Measurements from ENCODE around the gene THAP10. TPM values are rescaled to one million over a fixed set of nuclear protein-coding genes. Genes with fewer than 3 reads are reported as not detected.

The THAP10 gene
- total and polyA plus RNA-seq, 9 of the 15 experiments (the other 6 are each of a cell fraction or from before 2014, with no cell fraction given), result 0.04 to 0.28 (median 0.09) TPM; not detected in 3

DNA sequence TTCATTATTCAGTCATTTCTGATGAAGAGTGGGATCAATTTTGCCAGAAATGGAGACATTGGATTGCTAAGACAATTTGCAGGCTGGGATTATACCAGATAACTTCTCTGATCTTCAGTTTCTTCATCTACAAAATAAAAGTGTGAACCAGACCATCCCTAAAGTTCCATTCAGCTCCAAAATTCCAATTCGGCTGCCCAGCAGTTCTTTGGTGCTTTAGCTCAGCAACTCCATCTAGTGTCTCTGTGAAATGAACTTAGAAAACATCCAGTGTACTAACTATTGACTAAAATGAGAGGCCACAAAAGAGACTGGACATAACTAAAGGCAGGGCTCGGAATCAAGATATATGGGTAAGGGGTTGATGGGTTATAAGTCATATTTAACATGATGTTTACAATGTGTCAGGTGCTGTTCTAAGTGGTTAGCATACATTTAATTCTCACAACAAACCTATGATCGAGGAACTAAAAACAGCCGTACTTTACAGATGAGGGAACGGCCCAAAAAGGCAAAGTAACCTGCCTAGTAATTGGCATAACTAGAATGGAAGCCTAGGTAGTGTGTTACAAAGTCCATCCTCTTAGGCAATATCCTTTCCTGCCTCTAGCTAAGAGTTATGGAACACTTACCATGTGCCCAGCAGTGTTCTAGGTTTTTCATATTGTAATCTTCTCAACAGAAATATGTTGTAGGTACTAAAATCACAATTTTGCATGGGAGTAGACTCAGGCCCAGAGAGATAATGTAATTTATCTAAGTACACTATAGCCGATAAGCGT is 17.0 kb downstream of the THAP10 start (continued):
- TF ChIP-seq, protein P1, sequence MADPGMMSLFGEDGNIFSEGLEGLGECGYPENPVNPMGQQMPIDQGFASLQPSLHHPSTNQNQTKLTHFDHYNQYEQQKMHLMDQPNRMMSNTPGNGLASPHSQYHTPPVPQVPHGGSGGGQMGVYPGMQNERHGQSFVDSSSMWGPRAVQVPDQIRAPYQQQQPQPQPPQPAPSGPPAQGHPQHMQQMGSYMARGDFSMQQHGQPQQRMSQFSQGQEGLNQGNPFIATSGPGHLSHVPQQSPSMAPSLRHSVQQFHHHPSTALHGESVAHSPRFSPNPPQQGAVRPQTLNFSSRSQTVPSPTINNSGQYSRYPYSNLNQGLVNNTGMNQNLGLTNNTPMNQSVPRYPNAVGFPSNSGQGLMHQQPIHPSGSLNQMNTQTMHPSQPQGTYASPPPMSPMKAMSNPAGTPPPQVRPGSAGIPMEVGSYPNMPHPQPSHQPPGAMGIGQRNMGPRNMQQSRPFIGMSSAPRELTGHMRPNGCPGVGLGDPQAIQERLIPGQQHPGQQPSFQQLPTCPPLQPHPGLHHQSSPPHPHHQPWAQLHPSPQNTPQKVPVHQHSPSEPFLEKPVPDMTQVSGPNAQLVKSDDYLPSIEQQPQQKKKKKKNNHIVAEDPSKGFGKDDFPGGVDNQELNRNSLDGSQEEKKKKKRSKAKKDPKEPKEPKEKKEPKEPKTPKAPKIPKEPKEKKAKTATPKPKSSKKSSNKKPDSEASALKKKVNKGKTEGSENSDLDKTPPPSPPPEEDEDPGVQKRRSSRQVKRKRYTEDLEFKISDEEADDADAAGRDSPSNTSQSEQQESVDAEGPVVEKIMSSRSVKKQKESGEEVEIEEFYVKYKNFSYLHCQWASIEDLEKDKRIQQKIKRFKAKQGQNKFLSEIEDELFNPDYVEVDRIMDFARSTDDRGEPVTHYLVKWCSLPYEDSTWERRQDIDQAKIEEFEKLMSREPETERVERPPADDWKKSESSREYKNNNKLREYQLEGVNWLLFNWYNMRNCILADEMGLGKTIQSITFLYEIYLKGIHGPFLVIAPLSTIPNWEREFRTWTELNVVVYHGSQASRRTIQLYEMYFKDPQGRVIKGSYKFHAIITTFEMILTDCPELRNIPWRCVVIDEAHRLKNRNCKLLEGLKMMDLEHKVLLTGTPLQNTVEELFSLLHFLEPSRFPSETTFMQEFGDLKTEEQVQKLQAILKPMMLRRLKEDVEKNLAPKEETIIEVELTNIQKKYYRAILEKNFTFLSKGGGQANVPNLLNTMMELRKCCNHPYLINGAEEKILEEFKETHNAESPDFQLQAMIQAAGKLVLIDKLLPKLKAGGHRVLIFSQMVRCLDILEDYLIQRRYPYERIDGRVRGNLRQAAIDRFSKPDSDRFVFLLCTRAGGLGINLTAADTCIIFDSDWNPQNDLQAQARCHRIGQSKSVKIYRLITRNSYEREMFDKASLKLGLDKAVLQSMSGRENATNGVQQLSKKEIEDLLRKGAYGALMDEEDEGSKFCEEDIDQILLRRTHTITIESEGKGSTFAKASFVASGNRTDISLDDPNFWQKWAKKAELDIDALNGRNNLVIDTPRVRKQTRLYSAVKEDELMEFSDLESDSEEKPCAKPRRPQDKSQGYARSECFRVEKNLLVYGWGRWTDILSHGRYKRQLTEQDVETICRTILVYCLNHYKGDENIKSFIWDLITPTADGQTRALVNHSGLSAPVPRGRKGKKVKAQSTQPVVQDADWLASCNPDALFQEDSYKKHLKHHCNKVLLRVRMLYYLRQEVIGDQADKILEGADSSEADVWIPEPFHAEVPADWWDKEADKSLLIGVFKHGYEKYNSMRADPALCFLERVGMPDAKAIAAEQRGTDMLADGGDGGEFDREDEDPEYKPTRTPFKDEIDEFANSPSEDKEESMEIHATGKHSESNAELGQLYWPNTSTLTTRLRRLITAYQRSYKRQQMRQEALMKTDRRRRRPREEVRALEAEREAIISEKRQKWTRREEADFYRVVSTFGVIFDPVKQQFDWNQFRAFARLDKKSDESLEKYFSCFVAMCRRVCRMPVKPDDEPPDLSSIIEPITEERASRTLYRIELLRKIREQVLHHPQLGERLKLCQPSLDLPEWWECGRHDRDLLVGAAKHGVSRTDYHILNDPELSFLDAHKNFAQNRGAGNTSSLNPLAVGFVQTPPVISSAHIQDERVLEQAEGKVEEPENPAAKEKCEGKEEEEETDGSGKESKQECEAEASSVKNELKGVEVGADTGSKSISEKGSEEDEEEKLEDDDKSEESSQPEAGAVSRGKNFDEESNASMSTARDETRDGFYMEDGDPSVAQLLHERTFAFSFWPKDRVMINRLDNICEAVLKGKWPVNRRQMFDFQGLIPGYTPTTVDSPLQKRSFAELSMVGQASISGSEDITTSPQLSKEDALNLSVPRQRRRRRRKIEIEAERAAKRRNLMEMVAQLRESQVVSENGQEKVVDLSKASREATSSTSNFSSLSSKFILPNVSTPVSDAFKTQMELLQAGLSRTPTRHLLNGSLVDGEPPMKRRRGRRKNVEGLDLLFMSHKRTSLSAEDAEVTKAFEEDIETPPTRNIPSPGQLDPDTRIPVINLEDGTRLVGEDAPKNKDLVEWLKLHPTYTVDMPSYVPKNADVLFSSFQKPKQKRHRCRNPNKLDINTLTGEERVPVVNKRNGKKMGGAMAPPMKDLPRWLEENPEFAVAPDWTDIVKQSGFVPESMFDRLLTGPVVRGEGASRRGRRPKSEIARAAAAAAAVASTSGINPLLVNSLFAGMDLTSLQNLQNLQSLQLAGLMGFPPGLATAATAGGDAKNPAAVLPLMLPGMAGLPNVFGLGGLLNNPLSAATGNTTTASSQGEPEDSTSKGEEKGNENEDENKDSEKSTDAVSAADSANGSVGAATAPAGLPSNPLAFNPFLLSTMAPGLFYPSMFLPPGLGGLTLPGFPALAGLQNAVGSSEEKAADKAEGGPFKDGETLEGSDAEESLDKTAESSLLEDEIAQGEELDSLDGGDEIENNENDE (IDR thresholded peaks at IDR 0.05; ENCODE audit: low read depth, low read length), result no peak
- TF ChIP-seq POLR2AphosphoS2 (IDR thresholded peaks at IDR 0.05; ENCODE audit: low read length), result no peak

Data from K562 (cell line).